HG03196 (cell line): ENCODE data around the gene TBC1D30.

Experiments used
- ATAC-seq: cut with Tn5 transposase; IDR thresholded peaks from one replicate; pipeline ENCODE4 v1.9.1; 2021; ENCODE audit not compliant: unreplicated experiment

Gene TBC1D30

DNA sequence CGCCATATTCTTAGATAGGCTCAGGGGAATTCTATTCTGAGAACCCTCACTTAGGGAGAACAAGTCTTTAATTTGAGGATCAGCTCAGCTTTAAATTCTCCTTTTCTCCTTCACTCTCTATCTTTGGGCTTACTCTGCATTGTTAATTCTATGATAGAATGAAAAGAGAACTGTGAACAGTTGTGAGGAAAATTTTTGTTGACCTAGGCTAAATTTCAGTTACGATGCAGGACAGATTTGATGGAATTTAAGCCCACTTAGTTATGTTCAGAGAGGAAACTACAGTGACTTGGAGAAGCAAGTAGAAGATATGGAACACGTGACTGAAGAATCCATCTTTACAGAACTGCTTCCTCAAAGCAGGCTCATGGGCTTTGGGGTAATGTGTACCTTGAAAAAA lies 82.7 kb downstream of the TBC1D30 start:
- ATAC-seq = no peak

DNA sequence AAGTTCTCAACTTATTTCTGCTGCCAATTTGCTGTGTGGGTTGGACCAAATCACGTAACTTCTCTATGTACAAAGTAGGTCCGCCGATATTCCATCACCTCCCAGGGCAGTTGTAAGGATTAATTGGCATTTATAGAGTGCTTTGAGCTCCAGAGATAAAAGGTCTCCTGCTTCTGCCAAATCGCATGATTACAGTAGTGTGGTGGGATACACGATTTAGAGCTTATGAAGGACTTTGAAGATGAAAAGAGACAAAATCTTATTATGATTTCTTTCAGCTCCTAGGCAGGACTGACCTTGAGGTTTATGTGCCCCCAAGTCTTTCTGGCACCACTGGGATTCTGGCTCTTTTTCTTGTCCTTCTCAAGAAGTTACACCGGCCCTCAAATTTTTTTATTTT lies 84.7 kb downstream of the TBC1D30 start:
- no peak for ATAC-seq

DNA sequence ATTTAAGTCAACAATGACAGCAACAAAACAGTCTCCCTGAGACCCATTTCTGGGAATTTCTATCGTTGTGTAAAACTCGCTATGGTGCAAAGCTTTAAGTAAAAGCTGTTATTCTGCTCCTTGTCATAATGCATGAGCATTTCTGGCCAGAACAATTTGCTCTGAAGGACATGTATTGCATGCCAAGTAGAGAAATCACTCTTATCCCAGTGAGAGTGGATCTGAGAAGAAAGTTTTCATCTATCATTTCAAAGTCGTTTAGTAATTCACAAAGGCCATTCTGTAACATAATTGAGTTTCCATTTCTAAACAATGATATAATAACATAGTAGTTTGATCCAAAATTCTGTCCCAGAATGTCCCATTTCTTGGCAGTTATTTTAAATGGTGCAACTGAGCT lies 86.6 kb downstream of the TBC1D30 start:
- no peak for ATAC-seq

DNA sequence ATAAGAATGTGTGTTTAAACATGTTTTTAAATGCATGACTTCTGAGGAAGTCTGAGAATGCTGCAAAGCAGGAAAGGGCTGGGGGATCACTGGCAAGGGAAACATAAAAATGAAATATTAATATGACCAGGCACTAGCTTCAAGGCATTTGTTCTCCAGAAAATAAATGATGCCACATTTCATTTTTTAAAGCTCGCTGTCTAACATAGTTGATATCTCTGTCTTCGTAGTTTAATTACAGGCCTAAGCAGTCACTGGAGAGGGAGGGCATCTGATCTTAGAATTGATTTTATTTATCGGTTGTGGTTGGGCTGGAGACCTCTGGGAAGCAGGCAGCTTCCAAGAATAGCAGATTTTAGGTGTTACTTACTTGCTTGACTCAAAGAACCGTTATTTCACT lies 87.5 kb downstream of the TBC1D30 start:
- no peak for ATAC-seq

DNA sequence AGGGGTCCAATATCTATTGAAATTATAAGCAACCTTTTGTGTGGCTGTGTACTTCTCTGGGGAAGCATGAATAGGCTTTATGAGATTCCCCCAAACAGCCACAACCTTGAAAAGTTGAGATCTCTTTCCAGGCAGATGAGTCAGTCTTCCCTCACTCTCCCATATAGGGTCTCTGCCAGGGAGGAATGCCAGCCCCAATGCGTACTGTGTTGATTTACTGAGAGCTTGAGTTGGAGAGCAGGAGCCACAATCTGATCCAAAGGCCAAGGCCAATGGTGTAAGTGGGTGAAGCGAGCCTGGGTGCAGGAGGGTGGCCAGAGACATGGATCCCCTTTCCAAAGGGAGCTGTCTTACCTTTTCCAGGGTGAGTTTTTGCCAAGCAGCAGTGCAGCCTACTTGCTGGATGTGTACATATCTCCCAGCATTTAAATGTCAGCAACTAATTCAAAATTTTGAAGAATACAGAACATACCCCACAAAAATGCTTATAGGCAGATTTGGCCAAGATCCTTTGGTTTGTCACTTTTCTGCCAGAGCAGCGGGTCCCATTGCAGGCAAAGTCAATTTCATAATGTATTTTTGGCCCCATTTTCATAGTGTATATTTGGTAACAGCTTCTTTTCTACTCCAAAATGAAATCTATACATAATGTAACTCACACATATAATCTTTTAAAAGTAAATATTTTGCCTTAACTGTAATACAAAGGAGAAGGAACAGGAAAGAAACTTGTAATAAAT lies 88.2 kb downstream of the TBC1D30 start:
- no peak for ATAC-seq

DNA sequence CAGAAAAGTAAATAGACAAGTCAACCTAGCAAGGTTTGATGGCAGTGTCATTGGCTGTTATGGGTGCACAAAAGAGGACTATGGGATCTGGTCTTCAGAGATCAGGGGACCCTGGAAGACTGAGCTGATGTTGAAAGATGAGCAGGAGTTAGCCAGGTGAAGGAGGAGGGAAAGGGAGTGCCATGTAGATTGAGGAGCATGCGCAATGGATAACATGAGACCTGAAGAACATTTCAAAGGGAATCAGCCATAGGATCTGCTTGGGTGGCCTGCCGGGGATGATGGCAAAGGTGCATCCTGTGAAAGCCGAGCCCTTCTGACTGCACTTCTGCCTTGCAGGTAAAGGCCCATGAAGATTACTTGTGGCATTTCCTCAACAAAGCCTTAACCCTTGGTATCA lies 90.8 kb downstream of the TBC1D30 start:
- ATAC-seq = no peak

DNA sequence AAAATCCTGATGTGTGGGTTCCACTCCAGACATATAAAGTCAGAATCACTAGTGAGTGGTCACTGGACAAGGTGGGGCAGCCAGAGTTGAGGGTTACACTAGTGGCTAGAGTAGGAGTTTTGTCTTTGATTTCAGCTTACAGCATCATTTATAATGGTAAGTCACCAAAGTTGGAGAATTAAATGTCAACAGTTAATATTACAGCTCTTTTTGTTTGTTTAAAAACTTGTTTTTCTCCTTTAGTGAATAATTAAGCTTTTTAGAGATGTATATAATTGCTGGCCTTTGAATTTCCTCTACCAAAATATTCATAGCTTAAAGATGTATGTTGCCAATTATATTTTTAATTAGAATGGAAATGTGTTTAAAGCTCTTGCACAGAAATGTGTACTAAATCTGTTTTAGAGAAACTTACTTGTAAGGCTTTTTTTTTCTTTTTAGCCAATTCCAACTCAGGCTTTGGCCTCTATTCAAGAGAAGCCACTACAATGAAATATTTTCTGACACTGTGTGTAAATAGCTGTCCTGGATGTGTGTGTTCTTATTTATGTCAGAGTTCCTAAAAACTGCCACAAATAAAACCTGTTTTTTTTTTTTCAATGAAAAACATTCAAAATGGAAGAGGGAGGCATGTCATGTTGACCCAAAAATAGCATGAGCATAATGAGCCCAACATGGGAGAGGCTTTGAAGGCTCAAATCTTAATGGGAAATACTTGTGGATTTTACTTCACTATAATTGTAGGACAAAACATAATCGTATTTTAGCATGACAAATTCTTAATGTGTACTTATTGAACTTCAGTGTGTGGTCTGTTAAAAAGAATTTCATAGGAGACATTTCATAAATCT lies 92.2 kb downstream of the TBC1D30 start:
- ATAC-seq = no peak

DNA sequence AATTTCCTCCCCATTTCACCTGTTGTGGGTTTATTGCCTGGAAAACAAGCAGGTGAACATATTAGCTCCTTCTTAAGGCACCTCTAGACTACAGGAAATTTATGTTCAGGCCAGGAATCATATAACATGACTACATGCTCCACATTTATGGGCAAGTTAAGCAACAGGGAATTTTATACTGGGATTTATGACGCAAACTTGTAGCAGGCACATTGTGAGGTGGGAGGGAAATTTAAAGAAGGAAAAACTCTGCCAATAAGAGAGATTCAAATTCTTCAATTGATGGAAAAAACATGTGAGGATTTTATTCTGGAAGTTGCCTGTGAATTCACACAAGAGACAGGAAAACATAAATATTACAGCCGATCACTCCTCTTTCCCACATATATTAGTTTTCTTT lies 93.9 kb downstream of the TBC1D30 start:
- ATAC-seq = no peak

DNA sequence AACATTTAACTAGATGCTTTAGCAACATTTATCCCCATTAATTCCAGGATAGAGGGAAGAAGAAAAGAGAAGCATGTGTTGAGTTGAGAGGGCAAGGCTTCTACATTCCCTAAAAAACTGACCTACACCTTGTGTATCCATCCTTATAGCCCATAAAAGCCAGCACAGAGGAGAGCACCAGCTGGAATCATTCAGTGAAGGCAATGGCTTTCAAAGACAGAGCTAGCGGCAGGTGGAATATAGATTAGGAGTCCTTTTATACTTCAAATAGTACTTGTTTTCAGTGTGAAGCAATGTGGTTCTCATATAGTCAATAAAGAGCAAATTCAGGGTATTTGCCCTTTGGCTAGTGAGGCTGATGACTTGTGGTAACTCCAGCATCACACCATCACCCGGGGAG lies 94.4 kb downstream of the TBC1D30 start:
- ATAC-seq = no peak

DNA sequence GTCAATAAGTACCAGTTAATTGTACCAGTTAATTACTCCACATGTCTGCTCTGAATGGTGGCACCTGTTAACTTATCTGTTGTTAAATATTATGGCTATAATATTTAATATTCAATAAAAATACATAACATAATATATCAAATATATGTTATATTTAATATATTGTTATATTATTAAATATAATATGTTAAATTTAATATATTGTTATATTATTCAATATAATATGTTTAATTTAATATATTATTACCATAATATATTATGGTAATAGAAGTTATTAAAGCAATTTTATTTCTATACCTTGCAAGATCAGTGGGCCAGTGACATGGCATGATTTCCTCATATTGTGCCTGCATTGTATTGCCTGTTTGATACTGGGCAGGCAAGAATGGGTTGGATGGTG lies 98.4 kb downstream of the TBC1D30 start:
- ATAC-seq = no peak

DNA sequence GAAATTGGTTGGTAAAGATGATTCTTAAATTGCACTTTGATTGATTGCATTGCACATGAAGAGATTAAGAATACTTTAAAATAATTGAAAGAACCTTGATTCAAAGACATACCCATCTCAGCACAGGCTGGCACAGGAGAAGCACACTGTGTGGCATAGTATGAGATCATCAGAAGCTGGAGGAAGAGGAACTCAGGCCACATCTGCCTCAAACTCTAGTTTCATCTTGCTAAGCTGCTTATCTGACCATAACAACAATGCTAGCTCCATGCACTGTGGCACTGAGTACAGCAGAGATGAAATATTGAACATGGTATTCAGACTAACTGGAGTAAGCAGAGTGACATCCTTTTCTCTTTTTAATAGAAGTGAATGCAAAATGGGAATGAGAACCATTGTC lies 99.1 kb downstream of the TBC1D30 start:
- ATAC-seq = no peak
